Stimulated activated naive CD8-positive, alpha-beta T cell treated with anti-CD3 and anti-CD28 coated beads, Interleukin-15, Interleukin-2, amounts not matched to agents 100 ng/mL and 50 ng/mL, for 24 hours (primary cell): Measurements from ENCODE around the gene C2orf74.
A peak's percentile ranks its signal among the peaks of the same experiment; 100 is the strongest.
"Not testable (repeated sequence)": the region's sequence is repeated elsewhere in the genome, so short reads cannot be mapped to it uniquely, and the experiment has no call there.

ENCODE experiments used
- H3K27ac Mint-ChIP-seq: one replicate; pipeline ENCODE4 v1.8.0; 2021; ENCODE audit warnings: mild to moderate bottlenecking, mixed read lengths
- H3K27me3 Mint-ChIP-seq: one replicate; pipeline ENCODE4 v1.8.0; 2021; ENCODE audit warnings: mixed read lengths
- H3K36me3 Mint-ChIP-seq: one replicate; pipeline ENCODE4 v1.8.0; 2021; ENCODE audit warnings: low read depth, mixed read lengths
- H3K4me1 Mint-ChIP-seq: one replicate; pipeline ENCODE4 v1.8.0; 2021; ENCODE audit warnings: low read depth, mixed read lengths
- H3K4me3 Mint-ChIP-seq: one replicate; pipeline ENCODE4 v1.8.0; 2021; ENCODE audit warnings: mild to moderate bottlenecking, mixed read lengths
- H3K9me3 Mint-ChIP-seq: one replicate; pipeline ENCODE4 v1.8.0; 2021; ENCODE audit warnings: mixed read lengths

The C2orf74 gene

GRCh38 chr2:61161888-61162287 lies at the start of gene C2orf74:
Gene C2orf74, plus strand, starts transcription at chr2:61162188. Its CDS starts 327 bp downstream, at chr2:61162515.
- Mint-ChIP-seq H3K27ac (no peak within 1 kb of the TSS), H3K4me1 (no peaks in the 10 kb centered on the region), H3K4me3 (no peak within 1 kb of the TSS), H3K9me3 (no peaks in the 10 kb centered on the region), H3K27me3 (no peaks in the 10 kb centered on the region), H3K36me3 (peaks cover 52% of the 10 kb centered on the region)

GRCh38 chr2:61114147-61114546 lies 47.8 kb upstream of the C2orf74 start:
- Mint-ChIP-seq H3K9me3 (peaks cover 5% of the 10 kb centered on the region), H3K27ac (no peak overlapping the region), H3K36me3 (peaks cover 9% of the 10 kb centered on the region), H3K27me3 (no peaks in the 10 kb centered on the region), H3K4me1 (peaks cover 13% of the 10 kb centered on the region), H3K4me3 (no peak overlapping the region)

- H3K36me3 Mint-ChIP-seq: peaks cover 9% of the 10 kb centered on the region
- peaks cover 13% of the 10 kb centered on the region for H3K4me1 Mint-ChIP-seq
- no peak overlapping the region for H3K4me3 Mint-ChIP-seq
- no peaks in the 10 kb centered on the region for H3K27me3 Mint-ChIP-seq
- H3K27ac Mint-ChIP-seq: no peak overlapping the region
- peaks cover 5% of the 10 kb centered on the region for H3K9me3 Mint-ChIP-seq
Observed at GRCh38 chr2:61116302-61116701, 45.7 kb upstream of the C2orf74 start.

- Mint-ChIP-seq H3K4me3 (no peak overlapping the region), H3K27ac (peak overlapping the region; percentile 22), H3K4me1 (peaks cover 13% of the 10 kb centered on the region), H3K27me3 (no peaks in the 10 kb centered on the region), H3K9me3 (peaks cover 5% of the 10 kb centered on the region), H3K36me3 (peaks cover 9% of the 10 kb centered on the region)
Observed at GRCh38 chr2:61117534-61117933, 44.5 kb upstream of the C2orf74 start.

GRCh38 chr2:61125123-61125710 lies 36.8 kb upstream of the C2orf74 start:
- H3K9me3 Mint-ChIP-seq: peaks cover 4% of the 10 kb centered on the region
- H3K36me3 Mint-ChIP-seq: no peaks in the 10 kb centered on the region
- H3K4me3 Mint-ChIP-seq: no peak overlapping the region
- H3K4me1 Mint-ChIP-seq: no peaks in the 10 kb centered on the region
- no peaks in the 10 kb centered on the region for H3K27me3 Mint-ChIP-seq
- H3K27ac Mint-ChIP-seq: no peak overlapping the region

- no peaks in the 10 kb centered on the region for H3K36me3 Mint-ChIP-seq
- H3K27ac Mint-ChIP-seq: no peak overlapping the region
- H3K4me1 Mint-ChIP-seq: no peaks in the 10 kb centered on the region
- H3K27me3 Mint-ChIP-seq: no peaks in the 10 kb centered on the region
- H3K9me3 Mint-ChIP-seq: peaks cover 4% of the 10 kb centered on the region
- H3K4me3 Mint-ChIP-seq: no peak overlapping the region
Observed at GRCh38 chr2:61125798-61126197, 36.2 kb upstream of the C2orf74 start.

GRCh38 chr2:61128122-61128521 lies 33.9 kb upstream of the C2orf74 start:
- H3K4me3 Mint-ChIP-seq, H3K27ac Mint-ChIP-seq, H3K4me1 Mint-ChIP-seq, H3K9me3 Mint-ChIP-seq, H3K27me3 Mint-ChIP-seq, H3K36me3 Mint-ChIP-seq: not testable (repeated sequence)

- Mint-ChIP-seq H3K4me3 (no peak overlapping the region), H3K4me1 (no peaks in the 10 kb centered on the region), H3K9me3 (no peaks in the 10 kb centered on the region), H3K27ac (no peak overlapping the region), H3K36me3 (no peaks in the 10 kb centered on the region), H3K27me3 (no peaks in the 10 kb centered on the region)
Observed at GRCh38 chr2:61134141-61134540, 27.8 kb upstream of the C2orf74 start.

- Mint-ChIP-seq H3K4me3 (no peak overlapping the region), H3K4me1 (no peaks in the 10 kb centered on the region), H3K36me3 (no peaks in the 10 kb centered on the region), H3K27me3 (no peaks in the 10 kb centered on the region), H3K9me3 (no peaks in the 10 kb centered on the region), H3K27ac (no peak overlapping the region)
Observed at GRCh38 chr2:61135510-61135909, 26.5 kb upstream of the C2orf74 start.

- Mint-ChIP-seq H3K27me3 (no peaks in the 10 kb centered on the region), H3K27ac (no peak overlapping the region)
Observed at GRCh38 chr2:61138859-61139258, 23.1 kb upstream of the C2orf74 start.

GRCh38 chr2:61141151-61141550 lies 20.8 kb upstream of the C2orf74 start:
- peaks cover 10% of the 10 kb centered on the region for H3K4me1 Mint-ChIP-seq
- no peak overlapping the region for H3K4me3 Mint-ChIP-seq
- peaks cover 3% of the 10 kb centered on the region for H3K27me3 Mint-ChIP-seq
- peaks cover 14% of the 10 kb centered on the region for H3K36me3 Mint-ChIP-seq
- no peak overlapping the region for H3K27ac Mint-ChIP-seq
- no peaks in the 10 kb centered on the region for H3K9me3 Mint-ChIP-seq

More at GRCh38 chr2:61138859-61139258, 23.1 kb upstream of the C2orf74 start:
- no peaks in the 10 kb centered on the region for H3K4me1 Mint-ChIP-seq
- peaks cover 5% of the 10 kb centered on the region for H3K36me3 Mint-ChIP-seq
- no peaks in the 10 kb centered on the region for H3K9me3 Mint-ChIP-seq
- H3K4me3 Mint-ChIP-seq: no peak overlapping the region

GRCh38 chr2:61144697-61145268 lies 17.2 kb upstream of the C2orf74 start:
- peaks cover 3% of the 10 kb centered on the region for H3K27me3 Mint-ChIP-seq
- peak overlapping the region; percentile 94 for H3K27ac Mint-ChIP-seq
- no peaks in the 10 kb centered on the region for H3K9me3 Mint-ChIP-seq

GRCh38 chr2:61145990-61146389 lies 16.0 kb upstream of the C2orf74 start:
- no peak overlapping the region for H3K27ac Mint-ChIP-seq
- H3K27me3 Mint-ChIP-seq: peaks cover 3% of the 10 kb centered on the region
- H3K36me3 Mint-ChIP-seq: peaks cover 32% of the 10 kb centered on the region
- H3K4me3 Mint-ChIP-seq: peak overlapping the region; percentile 70
- peaks cover 10% of the 10 kb centered on the region for H3K4me1 Mint-ChIP-seq
- no peaks in the 10 kb centered on the region for H3K9me3 Mint-ChIP-seq

More at GRCh38 chr2:61144697-61145268, 17.2 kb upstream of the C2orf74 start:
- H3K4me1 Mint-ChIP-seq: peaks cover 10% of the 10 kb centered on the region
- peak overlapping the region; percentile 96 for H3K4me3 Mint-ChIP-seq
- peaks cover 24% of the 10 kb centered on the region for H3K36me3 Mint-ChIP-seq

- H3K4me1 Mint-ChIP-seq, H3K27ac Mint-ChIP-seq, H3K9me3 Mint-ChIP-seq: not testable (repeated sequence)
Observed at GRCh38 chr2:61148091-61148490, 13.9 kb upstream of the C2orf74 start.

GRCh38 chr2:61149074-61149473 lies 12.9 kb upstream of the C2orf74 start:
- H3K4me1 Mint-ChIP-seq: peaks cover 10% of the 10 kb centered on the region
- no peaks in the 10 kb centered on the region for H3K9me3 Mint-ChIP-seq
- no peak overlapping the region for H3K27ac Mint-ChIP-seq
- H3K36me3 Mint-ChIP-seq: peaks cover 34% of the 10 kb centered on the region
- peaks cover 3% of the 10 kb centered on the region for H3K27me3 Mint-ChIP-seq
- H3K4me3 Mint-ChIP-seq: no peak overlapping the region

More at GRCh38 chr2:61148091-61148490, 13.9 kb upstream of the C2orf74 start:
- H3K36me3 Mint-ChIP-seq: peaks cover 34% of the 10 kb centered on the region
- H3K27me3 Mint-ChIP-seq, H3K4me3 Mint-ChIP-seq: not testable (repeated sequence)

GRCh38 chr2:61151436-61151835 lies 10.6 kb upstream of the C2orf74 start:
- H3K36me3 Mint-ChIP-seq: peaks cover 25% of the 10 kb centered on the region
- H3K27me3 Mint-ChIP-seq: no peaks in the 10 kb centered on the region
- no peaks in the 10 kb centered on the region for H3K4me1 Mint-ChIP-seq
- H3K4me3 Mint-ChIP-seq: no peak overlapping the region
- H3K27ac Mint-ChIP-seq: no peak overlapping the region
- no peaks in the 10 kb centered on the region for H3K9me3 Mint-ChIP-seq
